ENCODE measurements around the gene TMEM63A. TPM values are rescaled to one million over a fixed set of nuclear protein-coding genes. Genes with fewer than 3 reads are reported as not detected.

The TMEM63A gene
- polyA plus RNA-seq, 1 donor (not counting 4 experiments of a cell fraction or from before 2014, with no cell fraction given): 16.5 TPM

- H3K9me1 ChIP-seq (ENCODE audit: control insufficient read depth, extremely low read depth, insufficient read depth, low read length): peaks cover 6% of the 10 kb centered on the region
- no peak overlapping the region for H3K4me3 ChIP-seq (ENCODE audit: control insufficient read depth in 2 of 3, extremely low read depth in 1 of 3, insufficient read depth in 2 of 3, low read depth in 1 of 3, low read length in 3 of 3)
- H3K36me3 ChIP-seq (ENCODE audit: control insufficient read depth in 2 of 2, extremely low read depth in 1 of 2, insufficient read depth in 2 of 2, low read length in 2 of 2): peaks cover 11 to 14% of the 10 kb centered on the region in 2 experiments
- peaks cover 26% of the 10 kb centered on the region for H4K20me1 ChIP-seq (ENCODE audit: control insufficient read depth, extremely low read depth, insufficient read depth, low read length)
- no peaks in the 10 kb centered on the region for H3K27me3 ChIP-seq (ENCODE audit: control insufficient read depth, extremely low read depth, insufficient read depth, low read length)
- H3K27ac ChIP-seq (ENCODE audit: control insufficient read depth, insufficient read depth, low read length): no peak overlapping the region
- FAIRE-seq: no peak
- dilution Hi-C loops (cut with MboI; ENCODE audit: extremely low pct_ligation_motif_present, low sequenced_read_pairs): no loop called here
- H3K9me3 ChIP-seq (ENCODE audit: control insufficient read depth, low read depth, low read length): no peaks in the 10 kb centered on the region
- peaks cover 29% of the 10 kb centered on the region for H3K4me1 ChIP-seq (ENCODE audit: control insufficient read depth, extremely low read depth, insufficient read depth, low read length)
- H2AFZ ChIP-seq (ENCODE audit: control insufficient read depth, low read length): no peak overlapping the region
- H3K4me2 ChIP-seq (ENCODE audit: control insufficient read depth, extremely low read depth, insufficient read depth, low read depth, low read length): no peak overlapping the region
- TF ChIP-seq, protein P1, sequence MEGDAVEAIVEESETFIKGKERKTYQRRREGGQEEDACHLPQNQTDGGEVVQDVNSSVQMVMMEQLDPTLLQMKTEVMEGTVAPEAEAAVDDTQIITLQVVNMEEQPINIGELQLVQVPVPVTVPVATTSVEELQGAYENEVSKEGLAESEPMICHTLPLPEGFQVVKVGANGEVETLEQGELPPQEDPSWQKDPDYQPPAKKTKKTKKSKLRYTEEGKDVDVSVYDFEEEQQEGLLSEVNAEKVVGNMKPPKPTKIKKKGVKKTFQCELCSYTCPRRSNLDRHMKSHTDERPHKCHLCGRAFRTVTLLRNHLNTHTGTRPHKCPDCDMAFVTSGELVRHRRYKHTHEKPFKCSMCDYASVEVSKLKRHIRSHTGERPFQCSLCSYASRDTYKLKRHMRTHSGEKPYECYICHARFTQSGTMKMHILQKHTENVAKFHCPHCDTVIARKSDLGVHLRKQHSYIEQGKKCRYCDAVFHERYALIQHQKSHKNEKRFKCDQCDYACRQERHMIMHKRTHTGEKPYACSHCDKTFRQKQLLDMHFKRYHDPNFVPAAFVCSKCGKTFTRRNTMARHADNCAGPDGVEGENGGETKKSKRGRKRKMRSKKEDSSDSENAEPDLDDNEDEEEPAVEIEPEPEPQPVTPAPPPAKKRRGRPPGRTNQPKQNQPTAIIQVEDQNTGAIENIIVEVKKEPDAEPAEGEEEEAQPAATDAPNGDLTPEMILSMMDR (optimal IDR thresholded peaks at IDR 0.05 in 1 of 3, IDR thresholded peaks at IDR 0.05 in 1 of 3, conservative IDR thresholded peaks at IDR 0.05 in 1 of 3; ENCODE audit: extremely low read depth in 1 of 3, insufficient read depth in 2 of 3, low read length in 3 of 3): peak; percentile 35 to 63 (median 59)
- TF ChIP-seq EZH2 (IDR thresholded peaks at IDR 0.05; ENCODE audit: low read length): no peak
- no peak overlapping the region for H3K9ac ChIP-seq (ENCODE audit: control insufficient read depth, extremely low read depth, insufficient read depth, low read length)
- H3K79me2 ChIP-seq (ENCODE audit: control insufficient read depth, insufficient read depth, low read length): peaks cover 7% of the 10 kb centered on the region
- no peak for DNase-seq (ENCODE audit: low read depth, low spot score)
These were observed 4.6 kb downstream of the TMEM63A start for GRCh38 chr1:225877580-225877979.

DNA sequence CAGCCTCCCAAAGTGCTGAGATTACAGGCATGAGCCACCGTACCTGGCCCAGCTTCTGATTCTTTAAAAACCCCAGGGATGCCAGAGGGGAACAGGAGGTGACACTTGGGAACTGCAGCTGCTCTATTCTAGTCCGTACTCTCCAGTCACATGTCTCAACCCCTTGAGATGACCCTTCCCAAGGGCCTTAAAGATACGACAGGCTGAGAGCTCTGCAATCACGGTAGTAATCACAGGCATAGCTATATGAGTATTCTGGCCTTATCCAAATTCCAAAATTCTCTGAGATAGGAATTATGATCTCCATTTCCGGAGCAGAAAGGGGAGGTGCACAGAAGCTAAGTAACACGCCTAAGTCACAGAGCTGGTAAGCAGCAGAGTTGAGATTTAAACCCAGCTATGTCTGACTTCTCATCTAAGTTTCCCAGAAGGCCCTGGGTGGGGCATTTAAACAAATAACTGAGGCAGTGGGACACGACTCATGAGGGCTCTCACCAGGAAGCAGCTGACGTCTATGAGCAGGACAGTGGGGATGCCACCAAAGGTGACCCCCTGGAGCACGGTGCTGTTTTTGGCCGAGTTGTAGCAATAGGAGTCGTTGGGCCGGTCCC is 5.2 kb downstream of the TMEM63A start:
- Histone ChIP-seq H3K36me3 (ENCODE audit: control insufficient read depth in 2 of 2, extremely low read depth in 1 of 2, insufficient read depth in 2 of 2, low read length in 2 of 2) (peaks cover 11 to 14% of the 10 kb centered on the region in 2 experiments), H3K9me1 (ENCODE audit: control insufficient read depth, extremely low read depth, insufficient read depth, low read length) (peaks cover 6% of the 10 kb centered on the region), H3K4me3 (ENCODE audit: control insufficient read depth in 2 of 3, extremely low read depth in 1 of 3, insufficient read depth in 2 of 3, low read depth in 1 of 3, low read length in 3 of 3) (no peak overlapping the region), H3K9me3 (ENCODE audit: control insufficient read depth, low read depth, low read length) (no peaks in the 10 kb centered on the region), H3K27ac (ENCODE audit: control insufficient read depth, insufficient read depth, low read length) (no peak overlapping the region), H3K4me2 (ENCODE audit: control insufficient read depth, extremely low read depth, insufficient read depth, low read depth, low read length) (no peak overlapping the region), H2AFZ (ENCODE audit: control insufficient read depth, low read length) (no peak overlapping the region), H3K9ac (ENCODE audit: control insufficient read depth, extremely low read depth, insufficient read depth, low read length) (no peak overlapping the region), H4K20me1 (ENCODE audit: control insufficient read depth, extremely low read depth, insufficient read depth, low read length) (peaks cover 26% of the 10 kb centered on the region), H3K27me3 (ENCODE audit: control insufficient read depth, extremely low read depth, insufficient read depth, low read length) (no peaks in the 10 kb centered on the region), H3K79me2 (ENCODE audit: control insufficient read depth, insufficient read depth, low read length) (peaks cover 7% of the 10 kb centered on the region), H3K4me1 (ENCODE audit: control insufficient read depth, extremely low read depth, insufficient read depth, low read length) (peaks cover 29% of the 10 kb centered on the region)
- dilution Hi-C loops (cut with MboI; ENCODE audit: extremely low pct_ligation_motif_present, low sequenced_read_pairs): no loop called here
- DNase-seq (ENCODE audit: low read depth, low spot score): no peak
- TF ChIP-seq, protein P1 (optimal IDR thresholded peaks at IDR 0.05 in 1 of 3, IDR thresholded peaks at IDR 0.05 in 1 of 3, conservative IDR thresholded peaks at IDR 0.05 in 1 of 3; ENCODE audit: extremely low read depth in 1 of 3, insufficient read depth in 2 of 3, low read length in 3 of 3): no peak
- FAIRE-seq: no peak

Measured in keratinocyte (primary cell).